Measurements from ENCODE around the gene ZNF311. TPM values are rescaled to one million over a fixed set of nuclear protein-coding genes. Genes with fewer than 3 reads are reported as not detected.

Gene ZNF311
- 0.26 and 1.8 TPM in 2 replicates for total RNA-seq

GRCh38 chr6:29005183-29005885 is at the start of gene ZNF311:
TSS of gene ZNF311 (minus strand) at chr6:29005315. CDS start at chr6:29003954, 1,361 bp downstream.

GRCh38 chr6:29045075-29045474 is 40.0 kb upstream of the ZNF311 start, which contains the start of gene OR2W1:
TSS of gene OR2W1 (minus strand) at chr6:29045175. CDS start at chr6:29045175, 0 bp downstream.

Other genes starting within 250 kb of the ZNF311 start
- 55.2 and 69.5 TPM in 2 replicates for gene TRIM27, start 81.3 kb downstream of the ZNF311 start, total RNA-seq
- gene OR2W1, start 39.9 kb upstream of the ZNF311 start, total RNA-seq: not detected in 2 replicates
- not detected in 2 replicates for gene OR2B3, start 82.0 kb upstream of the ZNF311 start, total RNA-seq
- gene OR2J1, start 94.2 kb upstream of the ZNF311 start, total RNA-seq: not detected in 2 replicates
- not detected in 2 replicates for gene OR2J3, start 102.7 kb upstream of the ZNF311 start, total RNA-seq
- not detected in 2 replicates for gene OR2J2, start 165.6 kb upstream of the ZNF311 start, total RNA-seq